ENCODE measurements around the gene FLNB. TPM values are rescaled to one million over a fixed set of nuclear protein-coding genes. Genes with fewer than 3 reads are reported as not detected.

The FLNB gene
- total RNA-seq, 2 donors from 2014 or later, result 212 to 221 TPM

- no peaks in the 10 kb centered on the region for H3K36me3 ChIP-seq (ENCODE audit: control insufficient read depth, insufficient read depth, low read length)
- H3K9ac ChIP-seq (ENCODE audit: extremely low read depth, low read length, poor library complexity, severe bottlenecking), result no peak overlapping the region
- Mint-ChIP-seq H3K9me3 (no peaks in the 10 kb centered on the region), H3K4me1 (peaks cover 4% of the 10 kb centered on the region), H3K27ac (no peak overlapping the region), H3K36me3 (ENCODE audit: low read depth) (no peaks in the 10 kb centered on the region), H3K27me3 (ENCODE audit: insufficient read depth) (no peaks in the 10 kb centered on the region), H3K4me3 (no peak overlapping the region)
- H3K27me3 ChIP-seq (ENCODE audit: control insufficient read depth, insufficient read depth, low read length, poor library complexity, severe bottlenecking), result no peaks in the 10 kb centered on the region
- 93 to 96% methylated on average over 10 to 11 of the region's 12 CpGs for WGBS, 2 experiments (ENCODE audit: insufficient coverage in 1 of 2, insufficient read length in 1 of 2)
- DNase-seq, result no peak
- no peak overlapping the region for H3K4me3 ChIP-seq (ENCODE audit: low read length)
- TF ChIP-seq CTCF (conservative IDR thresholded peaks at IDR 0.05), result no peak
- no peak overlapping the region for H3K27ac ChIP-seq (ENCODE audit: low read depth, low read length)
- H3K9me3 ChIP-seq (ENCODE audit: control insufficient read depth, low read length), result no peaks in the 10 kb centered on the region
- H3K4me1 ChIP-seq (ENCODE audit: control insufficient read depth, insufficient read depth, low read length), result no peaks in the 10 kb centered on the region
These were observed 185.6 kb downstream of the FLNB start for GRCh38 chr3:58193682-58194407.

- Histone ChIP-seq H3K27me3 (ENCODE audit: control insufficient read depth, insufficient read depth, low read length, poor library complexity, severe bottlenecking) (no peaks in the 10 kb centered on the region), H3K9me3 (ENCODE audit: control insufficient read depth, low read length) (no peaks in the 10 kb centered on the region), H3K27ac (ENCODE audit: low read depth, low read length) (no peak overlapping the region), H3K9ac (ENCODE audit: extremely low read depth, low read length, poor library complexity, severe bottlenecking) (no peak overlapping the region), H3K4me1 (ENCODE audit: control insufficient read depth, insufficient read depth, low read length) (no peaks in the 10 kb centered on the region), H3K4me3 (ENCODE audit: low read length) (no peak overlapping the region), H3K36me3 (ENCODE audit: control insufficient read depth, insufficient read depth, low read length) (no peaks in the 10 kb centered on the region)
- no peak for DNase-seq
- no peaks in the 10 kb centered on the region for H3K36me3 Mint-ChIP-seq (ENCODE audit: low read depth)
- no peak for TF ChIP-seq CTCF (conservative IDR thresholded peaks at IDR 0.05)
- no peak overlapping the region for H3K27ac Mint-ChIP-seq
- H3K9me3 Mint-ChIP-seq, result no peaks in the 10 kb centered on the region
- WGBS, 2 experiments (ENCODE audit: insufficient coverage in 1 of 2, insufficient read length in 1 of 2), result 93 to 94% methylated on average over 10 of the region's 10 CpGs
- no peak overlapping the region for H3K4me3 Mint-ChIP-seq
- no peaks in the 10 kb centered on the region for H3K27me3 Mint-ChIP-seq (ENCODE audit: insufficient read depth)
- H3K4me1 Mint-ChIP-seq, result no peaks in the 10 kb centered on the region
These were observed 189.4 kb downstream of the FLNB start for GRCh38 chr3:58197588-58197987.

GRCh38 chr3:58198362-58198761 is 190.1 kb downstream of the FLNB start:
- no peak for TF ChIP-seq CTCF (conservative IDR thresholded peaks at IDR 0.05)
- H3K4me1 ChIP-seq (ENCODE audit: control insufficient read depth, insufficient read depth, low read length), result no peaks in the 10 kb centered on the region
- no peak overlapping the region for H3K27ac Mint-ChIP-seq
- H3K4me3 ChIP-seq (ENCODE audit: low read length), result no peak overlapping the region
- H3K27ac ChIP-seq (ENCODE audit: low read depth, low read length), result no peak overlapping the region
- 93 to 96% methylated on average over 5 to 8 of the region's 8 CpGs for WGBS, 2 experiments (ENCODE audit: insufficient coverage in 1 of 2, insufficient read length in 1 of 2)
- no peaks in the 10 kb centered on the region for H3K36me3 ChIP-seq (ENCODE audit: control insufficient read depth, insufficient read depth, low read length)
- no peaks in the 10 kb centered on the region for H3K27me3 ChIP-seq (ENCODE audit: control insufficient read depth, insufficient read depth, low read length, poor library complexity, severe bottlenecking)
- no peaks in the 10 kb centered on the region for H3K36me3 Mint-ChIP-seq (ENCODE audit: low read depth)
- no peak overlapping the region for H3K4me3 Mint-ChIP-seq
- peaks cover 3% of the 10 kb centered on the region for H3K27me3 Mint-ChIP-seq (ENCODE audit: insufficient read depth)
- no peak overlapping the region for H3K9ac ChIP-seq (ENCODE audit: extremely low read depth, low read length, poor library complexity, severe bottlenecking)
- H3K9me3 ChIP-seq (ENCODE audit: control insufficient read depth, low read length), result no peaks in the 10 kb centered on the region
- DNase-seq, result no peak
- no peaks in the 10 kb centered on the region for H3K9me3 Mint-ChIP-seq
- no peaks in the 10 kb centered on the region for H3K4me1 Mint-ChIP-seq
